Spleen (tissue), 7 donors: ENCODE results near the gene GCK.

Experiments
- CTCF ChIP-seq, 11 experiments: fragments of 200-600 bp in 7 of 11; fragments of 450-650 bp in 4 of 11; sonication (generic) in 4 of 11; IDR thresholded peaks in 8 of 11; conservative IDR thresholded peaks in 3 of 11; 1 replicate in 7 of 11; 2 replicates in 4 of 11; pipeline versions ENCODE4 v1.4.0 to v1.8.0; 2016 to 2021; ENCODE audit warnings: antibody characterized with exemption in 11 of 11, inconsistent platforms in 4 of 11, mild to moderate bottlenecking in 1 of 11
- POLR2A ChIP-seq, 3 donors: fragments of 450-650 bp; IDR thresholded peaks; one replicate each; pipeline ENCODE4 v1.5.1; 2017; ENCODE audit warnings: antibody characterized with exemption in 3 of 3, mild to moderate bottlenecking in 1 of 3
- POLR2AphosphoS5 ChIP-seq, 3 donors: sonication (generic); formaldehyde crosslinking; IDR thresholded peaks; one replicate each; pipeline ENCODE4 v1.5.1; 2017; ENCODE audit warnings: antibody characterized with exemption in 3 of 3
- donor health status: DM: no; HTN: no; CAD: no; lungs with moderate emphysema.
- donor health status: DM: no; HTN: no; CAD: no.
- donor health status: DM: no; HTN: no; CAD: no.

GRCh38 chr7:44094365-44094764, 94.9 kb downstream of the GCK start:
- TF ChIP-seq CTCF (IDR thresholded peaks at IDR 0.05 in 8 of 11, conservative IDR thresholded peaks at IDR 0.05 in 3 of 11) (no peak), POLR2A (IDR thresholded peaks at IDR 0.05) (no peak), POLR2AphosphoS5 (IDR thresholded peaks at IDR 0.05) (no peak)
